DMS 273 (cell line): Measurements from ENCODE around the gene NPHP1.
"Not testable (repeated sequence)": the region's sequence is repeated elsewhere in the genome, so short reads cannot be mapped to it uniquely, and the experiment has no call there.

Experiments
- DNase-seq: peaks from one replicate; lab custom pipeline; 2025; ENCODE audit not compliant: unreplicated experiment; lab: John Stamatoyannopoulos, UW

Gene NPHP1

GRCh38 chr2:110204408-110205385 is at the start of gene NPHP1:
Gene NPHP1, minus strand, starts transcription at chr2:110205013. Its CDS starts 45 bp downstream, at chr2:110204968.
- peak; percentile 93 for DNase-seq

- DNase-seq, result not testable (repeated sequence)
These were observed 43.4 kb upstream of the NPHP1 start for GRCh38 chr2:110248081-110248795.

- DNase-seq, result not testable (repeated sequence)
These were observed 40.9 kb upstream of the NPHP1 start for GRCh38 chr2:110245488-110246435.

GRCh38 chr2:110243283-110243682 is 38.5 kb upstream of the NPHP1 start:
- DNase-seq, result not testable (repeated sequence)

- not testable (repeated sequence) for DNase-seq
These were observed 29.7 kb upstream of the NPHP1 start for GRCh38 chr2:110234514-110234913.

GRCh38 chr2:110229886-110230285 is 25.1 kb upstream of the NPHP1 start:
- DNase-seq, result not testable (repeated sequence)

- DNase-seq, result not testable (repeated sequence)
These were observed 17.8 kb upstream of the NPHP1 start for GRCh38 chr2:110222626-110223025.

- DNase-seq, result no peak
These were observed 17.1 kb upstream of the NPHP1 start for GRCh38 chr2:110221938-110222337.

- no peak for DNase-seq
These were observed 15.4 kb upstream of the NPHP1 start for GRCh38 chr2:110220190-110220564.

GRCh38 chr2:110219496-110220189 is 14.8 kb upstream of the NPHP1 start:
- DNase-seq, result no peak

GRCh38 chr2:110218889-110219288 is 14.1 kb upstream of the NPHP1 start:
- DNase-seq, result not testable (repeated sequence)

- no peak for DNase-seq
These were observed 12.0 kb upstream of the NPHP1 start for GRCh38 chr2:110216803-110217202.

- no peak for DNase-seq
These were observed 11.4 kb upstream of the NPHP1 start for GRCh38 chr2:110216199-110216598.

- DNase-seq, result no peak
These were observed 10.8 kb upstream of the NPHP1 start for GRCh38 chr2:110215566-110216158.

- DNase-seq, result no peak
These were observed 10.3 kb upstream of the NPHP1 start for GRCh38 chr2:110215091-110215490.

GRCh38 chr2:110213522-110213921 is 8.7 kb upstream of the NPHP1 start:
- not testable (repeated sequence) for DNase-seq

- DNase-seq, result peak; percentile 87
These were observed 7.4 kb upstream of the NPHP1 start, which contains the start of gene MTLN for GRCh38 chr2:110211938-110212858. Gene MTLN, minus strand, starts transcription at chr2:110212547. Its CDS starts 22 bp downstream, at chr2:110212525.

GRCh38 chr2:110205660-110206455 is 1.0 kb upstream of the NPHP1 start:
- DNase-seq, result no peak
